Smooth muscle cell (in vitro differentiated cells): ENCODE results near the gene UBASH3B. TPM values are rescaled to one million over a fixed set of nuclear protein-coding genes. Genes with fewer than 3 reads are reported as not detected.
A peak's percentile ranks its signal among the peaks of the same experiment; 100 is the strongest.

Experiments
- DNase-seq: peaks from one replicate; lab custom pipeline; 2025; ENCODE audit not compliant: unreplicated experiment; lab: John Stamatoyannopoulos, UW
- H2AFZ ChIP-seq: fragments of 200-600 bp; sonication (generic); 2 replicates; pipeline ENCODE4 v1.6.0; 2016; ENCODE audit warnings: antibody characterized with exemption, low read depth, mild to moderate bottlenecking
- H3F3A ChIP-seq: fragments of 200-600 bp; sonication (generic); 2 replicates; pipeline ENCODE4 v1.6.0; 2017; ENCODE audit warnings: antibody characterized with exemption, low read depth
- H3K27ac ChIP-seq: fragments of 200-600 bp; sonication (generic); 2 replicates; pipeline ENCODE4 v1.5.1; 2016; ENCODE audit warnings: low read depth, mild to moderate bottlenecking
- H3K27me3 ChIP-seq: fragments of 200-600 bp; sonication (generic); 2 replicates; pipeline ENCODE4 v1.6.1; 2016; ENCODE audit warnings: low read depth, mild to moderate bottlenecking
- H3K36me3 ChIP-seq: fragments of 200-600 bp; sonication (generic); 2 replicates; pipeline ENCODE4 v1.5.1; 2016; ENCODE audit warnings: low read depth
- H3K4me1 ChIP-seq: fragments of 200-600 bp; sonication (generic); 2 replicates; pipeline ENCODE4 v1.5.1; 2016; ENCODE audit warnings: low read depth
- H3K4me2 ChIP-seq: fragments of 200-600 bp; sonication (generic); 2 replicates; pipeline ENCODE4 v1.6.0; 2016; ENCODE audit warnings: mild to moderate bottlenecking
- H3K4me3 ChIP-seq: fragments of 200-600 bp; sonication (generic); 2 replicates; pipeline ENCODE4 v1.5.1; 2016; ENCODE audit warnings: mild to moderate bottlenecking
- H3K79me2 ChIP-seq: fragments of 200-600 bp; sonication (generic); 2 replicates; pipeline ENCODE4 v1.6.0; 2016; ENCODE audit warnings: low read depth, mild to moderate bottlenecking
- H3K9ac ChIP-seq: fragments of 200-600 bp; sonication (generic); 2 replicates; pipeline ENCODE4 v1.6.0; 2016; ENCODE audit warnings: low read depth
- H3K9me3 ChIP-seq: fragments of 200-600 bp; sonication (generic); replicated peaks from 2 replicates; pipeline ENCODE4 v1.5.1; 2016; ENCODE audit warnings: low read depth
- H4K20me1 ChIP-seq: fragments of 200-600 bp; sonication (generic); 2 replicates; pipeline ENCODE4 v1.6.0; 2016; ENCODE audit warnings: low read depth
- CTCF ChIP-seq: fragments of 200-600 bp; sonication (generic); IDR thresholded peaks from 2 replicates; pipeline ENCODE4 v1.5.1; 2017; ENCODE audit warnings: borderline replicate concordance, mild to moderate bottlenecking, antibody characterized with exemption; ENCODE audit not compliant: insufficient read depth, poor library complexity, severe bottlenecking
- WGBS: methylation state at CpG from one replicate; pipeline ENCODE4 v1.1.7; 2016; ENCODE audit warnings: low lambda C conversion rate; 5-methylcytosine and 5-hydroxymethylcytosine counted together
- polyA plus RNA-seq: library from polyadenylated mRNA; unstranded; fragments of >200 nt; fragmentation: Nextera tagmentation; extraction: Ambion mirVana; gene quantifications from 2 replicates; pipeline ENCODE4 v1.2.1, GENCODE V29; 2016
- total RNA-seq: library from RNA; depleted of rRNA; stranded (reverse); fragments of >200 nt; gene quantifications from 2 replicates; pipeline ENCODE4 v1.2.3, GENCODE V29; 2014

Gene UBASH3B
- total and polyA plus RNA-seq, 2 experiments from 2014 or later = 15.8 to 30.5 TPM

DNA sequence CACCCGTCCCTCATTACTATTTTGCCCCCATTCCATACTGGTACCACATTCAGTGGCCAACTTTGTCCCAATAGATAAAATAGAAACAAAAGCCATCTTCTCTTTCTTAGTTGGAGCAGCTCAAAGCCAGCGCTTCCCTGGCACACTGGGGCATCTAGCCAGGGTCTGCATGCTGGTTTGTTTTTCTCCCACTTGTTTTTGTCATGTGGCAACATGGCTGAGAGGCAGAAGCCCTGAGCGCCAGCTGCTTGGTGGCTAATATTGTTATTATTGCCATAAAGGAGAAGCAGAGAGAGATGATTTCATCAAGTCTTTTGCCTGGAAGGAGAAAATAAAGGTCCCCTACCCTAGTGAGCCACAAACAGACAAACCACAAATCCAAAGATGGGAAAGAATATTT lies 134.4 kb downstream of the UBASH3B start:
- no peak for DNase-seq

GRCh38 chr11:122791411-122791810 lies 135.9 kb downstream of the UBASH3B start:
- Histone ChIP-seq H3K27me3 (no peaks in the 10 kb centered on the region), H3K4me2 (peak overlapping the region; percentile 31), H3K79me2 (no peaks in the 10 kb centered on the region), H3K9me3 (no peaks in the 10 kb centered on the region), H3K27ac (peak overlapping the region; percentile 56), H3K9ac (peak overlapping the region; percentile 16), H3F3A (peaks cover 13% of the 10 kb centered on the region), H3K4me1 (no peaks in the 10 kb centered on the region), H3K4me3 (no peak overlapping the region), H2AFZ (no peak overlapping the region), H3K36me3 (no peaks in the 10 kb centered on the region), H4K20me1 (no peaks in the 10 kb centered on the region)
- DNase-seq = no peak
- no peak for TF ChIP-seq CTCF
- WGBS = 94% methylated on average over 2 of the region's 2 CpGs

More for the DNA sequence above, 134.4 kb downstream of the UBASH3B start:
- Histone ChIP-seq H3K4me3 (no peak overlapping the region), H3K9ac (no peak overlapping the region), H3K4me2 (no peak overlapping the region), H3K27ac (no peak overlapping the region), H3F3A (peaks cover 13% of the 10 kb centered on the region), H3K4me1 (no peaks in the 10 kb centered on the region), H3K9me3 (no peaks in the 10 kb centered on the region), H3K36me3 (no peaks in the 10 kb centered on the region), H3K79me2 (no peaks in the 10 kb centered on the region), H2AFZ (no peak overlapping the region), H4K20me1 (no peaks in the 10 kb centered on the region), H3K27me3 (no peaks in the 10 kb centered on the region)
- no peak for TF ChIP-seq CTCF
- 97% methylated on average over 3 of the region's 3 CpGs for WGBS

GRCh38 chr11:122791836-122792235 lies 136.3 kb downstream of the UBASH3B start:
- no peaks in the 10 kb centered on the region for H4K20me1 ChIP-seq
- no peak for TF ChIP-seq CTCF
- WGBS = 23% methylated on average over 8 of the region's 8 CpGs
- no peaks in the 10 kb centered on the region for H3K4me1 ChIP-seq
- no peak overlapping the region for H2AFZ ChIP-seq
- no peak for DNase-seq
- no peaks in the 10 kb centered on the region for H3K9me3 ChIP-seq
- peak overlapping the region; percentile 56 for H3K27ac ChIP-seq
- H3K9ac ChIP-seq = peak overlapping the region; percentile 16
- H3F3A ChIP-seq = peaks cover 13% of the 10 kb centered on the region
- peaks cover 3% of the 10 kb centered on the region for H3K36me3 ChIP-seq
- H3K4me3 ChIP-seq = no peak overlapping the region
- peak overlapping the region; percentile 31 for H3K4me2 ChIP-seq
- no peaks in the 10 kb centered on the region for H3K79me2 ChIP-seq
- H3K27me3 ChIP-seq = no peaks in the 10 kb centered on the region

DNA sequence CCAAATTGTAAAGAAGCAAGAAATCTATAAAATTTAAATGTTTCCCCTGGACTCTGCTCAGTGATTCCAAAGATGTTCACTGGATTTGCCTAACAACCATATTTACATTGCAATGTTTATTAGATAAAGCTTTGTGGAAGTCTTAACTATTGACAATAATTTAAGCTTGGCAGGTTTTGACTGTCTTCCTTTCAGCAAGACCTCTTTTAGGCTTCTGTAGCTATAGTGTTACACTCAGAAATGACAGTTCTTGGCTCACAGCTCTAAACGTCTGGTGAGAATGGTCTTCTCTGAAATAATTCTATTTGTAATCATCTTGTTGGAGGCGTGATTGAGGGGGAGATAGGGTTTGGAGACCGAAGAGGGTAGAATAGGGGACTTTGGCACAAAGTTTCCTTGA lies 138.0 kb downstream of the UBASH3B start:
- whole genome bisulfite sequencing = 90% methylated on average over 3 of the region's 3 CpGs
- no peaks in the 10 kb centered on the region for H4K20me1 ChIP-seq
- no peak overlapping the region for H3K27ac ChIP-seq
- H3K4me2 ChIP-seq = no peak overlapping the region
- no peaks in the 10 kb centered on the region for H3K79me2 ChIP-seq
- no peak for TF ChIP-seq CTCF
- H3F3A ChIP-seq = peaks cover 13% of the 10 kb centered on the region
- peaks cover 13% of the 10 kb centered on the region for H3K36me3 ChIP-seq
- no peak overlapping the region for H2AFZ ChIP-seq
- no peaks in the 10 kb centered on the region for H3K4me1 ChIP-seq
- no peak for DNase-seq
- no peak overlapping the region for H3K9ac ChIP-seq
- no peaks in the 10 kb centered on the region for H3K9me3 ChIP-seq
- H3K27me3 ChIP-seq = no peaks in the 10 kb centered on the region
- H3K4me3 ChIP-seq = no peak overlapping the region
